Effector memory CD8-positive, alpha-beta T cell (primary cell): Measurements from ENCODE around the gene ADORA1.

Experiments used
- ATAC-seq: fragments of 150-1000 bp; cut with Tn5 transposase; replicated peaks from 2 replicates; pipeline ENCODE4 v1.10.0; 2021; ENCODE audit warnings: mild to moderate bottlenecking, moderate library complexity
- DNase-seq, 3 experiments: peaks; one replicate each; pipeline ENCODE4 v3.0.0; 2021
- H3K27ac Mint-ChIP-seq, 2 donors: one replicate each; pipeline ENCODE4 v1.8.0; 2022; ENCODE audit warnings: mild to moderate bottlenecking in 2 of 2, mixed read lengths in 2 of 2, moderate library complexity in 2 of 2
- H3K27me3 Mint-ChIP-seq, 2 donors: one replicate each; pipeline ENCODE4 v1.8.0; 2022; ENCODE audit warnings: mixed read lengths in 2 of 2
- H3K36me3 Mint-ChIP-seq: one replicate; pipeline ENCODE4 v1.8.0; 2022; ENCODE audit warnings: mild to moderate bottlenecking, moderate library complexity, mixed read lengths; ENCODE audit not compliant: insufficient read depth
- H3K4me1 Mint-ChIP-seq, 2 donors: one replicate each; pipeline ENCODE4 v1.8.0; 2022; ENCODE audit warnings: low read depth in 2 of 2, mixed read lengths in 2 of 2
- H3K4me3 Mint-ChIP-seq, 2 donors: one replicate each; pipeline ENCODE4 v1.8.0; 2022; ENCODE audit warnings: mild to moderate bottlenecking in 2 of 2, mixed read lengths in 2 of 2, moderate library complexity in 2 of 2
- H3K9me3 Mint-ChIP-seq, 2 donors: one replicate each; pipeline ENCODE4 v1.8.0; 2022; ENCODE audit warnings: mixed read lengths in 2 of 2

ADORA1 gene

DNA sequence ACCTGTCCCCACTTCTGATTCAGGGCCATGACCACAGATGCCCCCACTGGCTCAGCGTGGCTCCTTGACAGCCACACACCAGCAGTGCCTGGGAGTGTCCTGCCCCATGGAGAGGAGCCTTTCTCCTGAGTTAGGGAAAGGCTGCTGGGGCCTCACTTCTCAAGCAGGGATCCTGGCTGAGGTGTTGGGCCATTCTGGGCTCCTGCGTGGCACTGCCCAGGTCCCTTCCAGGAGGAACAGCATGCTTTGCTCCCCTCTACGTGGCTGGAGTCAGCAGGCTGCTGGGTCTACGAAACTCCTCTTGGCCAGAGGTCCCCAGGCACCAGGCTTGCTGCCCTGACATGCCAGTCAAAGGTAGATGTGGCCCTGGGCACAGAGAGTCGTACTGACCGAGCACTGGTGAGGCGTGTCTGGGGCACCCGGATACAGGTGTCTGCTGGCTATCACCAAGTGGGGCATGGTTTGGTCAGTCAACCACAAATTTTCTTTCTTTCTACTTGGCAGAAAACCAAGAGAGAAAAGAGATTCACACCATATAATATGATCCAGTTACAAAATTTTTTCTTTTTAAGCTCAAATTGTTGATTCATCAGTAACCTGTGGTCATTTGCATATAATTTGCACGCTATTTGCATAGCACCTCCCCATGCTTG is 4.1 kb downstream of the ADORA1 start:
- Mint-ChIP-seq H3K27me3 (peaks cover 51 to 74% of the 10 kb centered on the region in 2 donors), H3K4me1 (peaks cover 11 to 16% of the 10 kb centered on the region in 2 donors), H3K36me3 (no peaks in the 10 kb centered on the region), H3K27ac (no peak overlapping the region), H3K4me3 (no peak overlapping the region), H3K9me3 (no peaks in the 10 kb centered on the region)
- no peak for DNase-seq
- no peak for ATAC-seq

DNA sequence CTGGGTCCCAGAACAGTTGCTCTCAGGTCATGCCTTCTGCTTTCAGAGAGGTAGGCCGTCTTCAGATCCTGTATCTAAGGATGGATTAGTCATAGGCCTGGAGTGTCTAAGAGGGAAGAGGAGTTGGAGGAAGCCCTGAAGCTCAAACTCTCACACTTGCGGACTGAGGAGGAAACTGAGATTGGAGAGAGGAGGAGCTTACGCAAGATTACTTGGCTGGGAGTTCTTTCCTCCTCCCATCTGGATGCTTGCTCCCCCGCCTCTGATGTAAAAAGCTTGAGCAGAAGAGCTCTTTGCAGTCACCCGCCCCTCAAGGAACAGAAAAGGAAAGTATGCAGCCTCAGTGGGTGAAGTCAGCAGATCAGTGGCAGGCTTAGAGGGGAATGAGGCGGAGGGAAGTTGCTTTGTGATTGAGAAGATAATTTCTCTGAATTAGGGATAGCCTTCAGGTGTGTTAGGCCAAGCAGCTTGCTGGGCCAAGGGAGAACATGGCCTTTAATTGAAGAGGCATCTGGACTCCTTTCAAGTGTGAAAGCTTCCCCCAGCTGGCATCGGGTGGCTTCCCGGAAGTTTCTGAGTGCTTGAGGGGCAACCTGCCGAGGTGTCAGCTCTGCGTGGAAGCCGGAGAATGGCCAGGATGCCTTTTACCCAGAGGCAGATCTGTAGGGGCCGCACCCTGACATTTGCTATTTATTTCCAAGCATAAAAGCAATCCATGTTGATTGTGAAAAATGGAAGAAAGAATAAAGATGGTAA is 6.6 kb downstream of the ADORA1 start:
- Mint-ChIP-seq H3K4me1 (peaks cover 5% of the 10 kb centered on the region in 2 donors), H3K27me3 (peaks cover 34 to 57% of the 10 kb centered on the region in 2 donors), H3K9me3 (no peaks in the 10 kb centered on the region), H3K36me3 (no peaks in the 10 kb centered on the region), H3K27ac (no peak overlapping the region), H3K4me3 (no peak overlapping the region)
- DNase-seq = no peak
- ATAC-seq = no peak

DNA sequence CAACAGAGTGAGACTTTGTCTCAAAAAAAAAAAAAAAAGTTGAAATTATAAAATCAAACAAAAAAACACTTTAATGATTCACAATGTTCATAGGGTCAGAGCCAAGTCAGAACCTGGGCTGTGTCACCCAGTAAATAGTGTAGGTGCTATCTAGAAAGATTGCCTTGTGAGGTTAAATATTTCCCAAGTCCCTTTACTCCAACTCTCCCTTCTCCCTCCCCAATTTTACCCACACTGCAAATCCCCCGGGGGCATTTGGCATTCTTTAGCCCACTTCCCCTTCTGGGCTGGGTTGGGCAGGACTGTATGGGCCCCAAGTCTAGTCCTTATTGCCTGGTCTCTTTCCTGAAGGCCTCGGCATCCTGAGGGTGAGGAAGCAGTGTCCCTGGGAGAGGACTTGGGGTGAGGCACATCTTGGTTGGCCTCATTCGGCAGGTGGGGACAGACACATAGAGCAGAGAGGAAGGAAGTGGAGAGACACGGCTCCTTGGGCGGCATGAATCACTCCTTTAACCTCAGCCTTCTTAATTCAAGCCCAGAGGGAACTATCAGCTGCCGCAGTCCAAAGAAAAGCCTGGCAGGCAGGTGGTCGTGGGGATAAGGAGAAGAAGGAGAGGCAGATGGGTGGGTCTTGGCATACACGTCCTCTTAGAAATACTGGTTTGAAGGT is 8.2 kb downstream of the ADORA1 start:
- H3K27me3 Mint-ChIP-seq = peaks cover 20 to 41% of the 10 kb centered on the region in 2 donors
- H3K4me1 Mint-ChIP-seq = peaks cover 5% of the 10 kb centered on the region in 2 donors
- H3K4me3 Mint-ChIP-seq = no peak overlapping the region
- no peaks in the 10 kb centered on the region for H3K36me3 Mint-ChIP-seq
- H3K27ac Mint-ChIP-seq = no peak overlapping the region
- ATAC-seq (no peak), DNase-seq (no peak)
- H3K9me3 Mint-ChIP-seq = no peaks in the 10 kb centered on the region

DNA sequence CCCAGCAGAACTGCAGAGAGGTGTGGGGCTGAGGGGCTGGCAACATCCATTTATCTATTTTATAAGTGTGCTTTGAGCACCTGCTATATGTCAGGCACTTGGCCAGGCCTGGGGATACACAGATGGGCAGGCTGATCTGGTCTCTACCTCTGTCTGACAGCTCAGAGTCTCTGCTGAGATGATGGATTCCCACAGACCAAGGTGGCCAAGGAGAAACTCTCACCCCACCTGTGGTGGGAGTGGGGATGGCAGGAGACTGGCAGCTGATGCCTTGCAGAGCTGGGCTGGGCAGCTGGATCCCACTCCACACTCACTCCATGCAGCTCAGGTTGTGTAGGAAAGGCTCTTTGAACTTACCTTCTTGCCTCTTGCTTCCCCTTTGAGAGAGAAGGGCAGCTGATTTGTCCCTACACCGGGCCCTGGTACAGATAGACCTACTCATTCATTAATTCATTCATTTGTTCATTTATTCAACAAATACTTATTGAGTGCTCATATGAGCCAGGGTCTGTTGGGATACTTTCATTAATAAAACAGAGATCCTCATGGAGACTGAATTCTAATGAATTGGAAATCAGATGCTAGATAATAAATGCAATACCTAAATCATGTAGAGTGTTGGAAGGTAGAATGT is 9.0 kb downstream of the ADORA1 start:
- H3K27me3 Mint-ChIP-seq = peaks cover 16 to 37% of the 10 kb centered on the region in 2 donors
- no peak for DNase-seq
- no peak overlapping the region for H3K4me3 Mint-ChIP-seq
- peaks cover 5% of the 10 kb centered on the region in 2 donors for H3K4me1 Mint-ChIP-seq
- no peaks in the 10 kb centered on the region for H3K36me3 Mint-ChIP-seq
- no peak for ATAC-seq
- H3K27ac Mint-ChIP-seq = no peak overlapping the region
- H3K9me3 Mint-ChIP-seq = no peaks in the 10 kb centered on the region

DNA sequence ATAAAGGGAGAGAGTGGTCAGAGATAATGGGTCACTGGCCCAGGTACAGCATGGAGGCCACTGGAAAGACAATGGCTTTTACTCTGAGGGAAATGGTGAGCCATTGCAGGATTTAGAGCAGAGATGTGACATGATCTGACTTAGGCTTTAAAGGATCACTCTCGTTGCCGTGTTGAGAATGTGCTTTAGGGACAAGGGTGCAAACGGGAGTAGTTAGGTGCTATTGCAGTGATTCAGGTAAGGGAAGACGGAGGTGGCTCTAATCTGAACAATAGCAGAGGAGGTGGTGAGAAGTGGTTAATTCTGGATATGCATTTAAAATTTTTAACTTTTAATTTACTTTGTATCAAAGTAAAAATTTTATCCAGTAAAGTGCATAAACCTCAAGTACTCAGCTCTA is 9.8 kb downstream of the ADORA1 start:
- ATAC-seq (no peak), DNase-seq (no peak)
- Mint-ChIP-seq H3K27me3 (peaks cover 18 to 35% of the 10 kb centered on the region in 2 donors), H3K27ac (no peak overlapping the region), H3K4me1 (peaks cover 5% of the 10 kb centered on the region in 2 donors), H3K4me3 (no peak overlapping the region), H3K36me3 (no peaks in the 10 kb centered on the region), H3K9me3 (no peaks in the 10 kb centered on the region)

DNA sequence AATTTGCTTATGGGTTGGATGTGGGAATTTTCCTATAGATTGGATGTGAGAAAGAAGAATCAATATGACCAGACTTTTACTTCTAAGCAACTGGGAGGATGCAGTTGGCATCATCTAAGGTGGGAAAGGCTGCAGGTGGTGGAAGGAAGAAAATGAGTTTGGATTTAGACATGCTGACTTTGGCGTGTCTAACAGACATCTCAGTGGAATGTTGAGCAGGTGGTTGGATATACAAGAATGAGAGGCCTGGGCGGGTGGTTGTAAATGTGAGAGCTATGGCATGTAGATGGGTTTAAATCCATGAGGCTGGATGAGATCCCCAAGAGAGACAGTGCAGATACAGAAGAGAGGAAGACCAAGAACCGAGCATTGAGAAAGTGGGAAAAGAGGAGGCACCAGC is 10.5 kb downstream of the ADORA1 start:
- ATAC-seq = no peak
- no peak overlapping the region for H3K27ac Mint-ChIP-seq
- H3K4me3 Mint-ChIP-seq = no peak overlapping the region
- H3K4me1 Mint-ChIP-seq = peaks cover 5% of the 10 kb centered on the region in 2 donors
- H3K9me3 Mint-ChIP-seq = no peaks in the 10 kb centered on the region
- H3K36me3 Mint-ChIP-seq = no peaks in the 10 kb centered on the region
- H3K27me3 Mint-ChIP-seq = peaks cover 24 to 37% of the 10 kb centered on the region in 2 donors
- DNase-seq = no peak

DNA sequence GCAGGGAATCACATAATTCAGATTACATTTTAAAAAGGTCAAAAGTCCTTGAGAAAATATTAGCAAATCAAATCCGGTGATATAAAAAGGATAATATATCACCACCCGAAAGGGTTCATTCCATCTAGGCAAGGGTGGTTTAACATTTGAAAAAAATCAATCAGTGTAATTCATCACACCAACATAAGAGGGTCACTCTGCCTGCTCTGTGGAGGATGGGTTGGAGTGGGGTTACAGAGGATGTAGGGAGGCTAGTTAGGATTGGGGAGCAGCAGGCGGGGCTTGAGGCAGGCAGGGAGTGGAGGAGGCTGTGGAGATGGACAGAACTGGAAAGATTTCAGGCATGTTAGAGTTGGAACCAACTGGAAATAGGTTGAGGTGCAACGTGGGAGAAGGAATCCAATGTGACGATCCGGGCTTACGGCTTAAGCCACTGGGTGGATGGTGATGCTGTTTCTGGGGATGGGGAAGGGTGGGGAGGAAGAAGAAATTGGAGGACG is 12.5 kb downstream of the ADORA1 start:
- no peaks in the 10 kb centered on the region for H3K9me3 Mint-ChIP-seq
- H3K4me1 Mint-ChIP-seq = peaks cover 5% of the 10 kb centered on the region in 2 donors
- H3K27me3 Mint-ChIP-seq = peaks cover 24 to 39% of the 10 kb centered on the region in 2 donors
- H3K27ac Mint-ChIP-seq = no peak overlapping the region
- no peak overlapping the region for H3K4me3 Mint-ChIP-seq
- no peaks in the 10 kb centered on the region for H3K36me3 Mint-ChIP-seq
- no peak for DNase-seq
- ATAC-seq = no peak

DNA sequence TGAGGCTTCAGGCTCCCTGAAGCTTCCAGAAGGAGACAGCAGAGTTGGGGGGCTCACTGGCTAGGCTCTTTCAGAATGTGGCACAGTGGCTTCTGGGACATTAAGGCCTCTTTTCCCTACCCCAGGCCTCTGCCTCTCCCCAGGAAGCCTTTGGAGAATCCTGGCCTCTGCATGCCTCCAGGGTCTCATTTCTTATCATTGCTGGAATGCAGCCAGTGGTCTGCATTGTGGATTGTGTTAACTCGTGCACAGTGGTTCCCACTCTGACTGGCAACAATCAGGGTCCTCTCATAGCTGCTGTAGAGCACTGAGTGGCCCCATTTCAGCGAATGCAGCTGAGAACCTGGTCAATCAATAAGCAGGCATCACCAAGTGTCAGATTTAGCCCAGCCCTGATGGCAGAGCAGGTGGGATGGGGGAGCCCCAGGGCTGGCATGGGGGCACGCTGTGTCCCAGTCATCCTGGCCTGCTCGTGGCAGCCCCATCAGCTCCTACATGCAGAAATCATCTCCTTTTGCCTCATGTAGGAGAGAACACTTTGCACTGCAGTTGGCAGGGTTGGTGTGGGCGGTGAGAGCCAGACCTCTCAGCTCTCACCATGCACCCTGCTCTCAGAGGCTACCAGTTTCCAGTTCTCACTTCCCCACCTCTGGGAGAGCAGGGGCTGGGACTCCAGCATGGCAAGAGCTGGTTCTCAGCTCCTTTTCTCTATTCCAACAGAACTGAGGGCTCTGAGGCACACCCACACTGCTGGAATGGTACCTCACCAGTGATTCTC is 13.4 kb downstream of the ADORA1 start:
- Mint-ChIP-seq H3K36me3 (no peaks in the 10 kb centered on the region), H3K27ac (no peak overlapping the region), H3K27me3 (peaks cover 21 to 46% of the 10 kb centered on the region in 2 donors), H3K4me1 (peaks cover 2 to 3% of the 10 kb centered on the region in 2 donors), H3K4me3 (no peak overlapping the region), H3K9me3 (no peaks in the 10 kb centered on the region)
- no peak for DNase-seq
- ATAC-seq = no peak

DNA sequence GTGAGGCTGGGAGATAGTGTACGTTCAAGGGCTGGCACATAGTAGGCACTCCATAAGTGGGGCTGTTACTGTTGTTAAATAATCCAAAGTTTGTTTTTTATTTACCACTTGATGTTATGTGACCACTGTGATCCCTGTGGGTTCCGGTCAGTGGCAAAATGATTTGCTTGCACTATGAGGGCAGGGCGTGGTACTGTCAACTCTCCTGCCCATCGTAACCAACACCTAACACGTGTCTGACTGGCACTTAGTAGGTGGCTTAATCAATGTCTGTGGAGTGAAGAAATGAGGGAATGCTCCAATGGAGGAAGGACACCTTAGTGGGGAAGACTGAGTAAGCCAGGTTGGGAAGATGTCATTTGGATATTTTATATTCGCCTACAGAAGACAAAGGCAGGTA is 14.6 kb downstream of the ADORA1 start:
- DNase-seq = no peak
- Mint-ChIP-seq H3K27me3 (peaks cover 13 to 35% of the 10 kb centered on the region in 2 donors), H3K4me1 (no peaks in the 10 kb centered on the region), H3K36me3 (no peaks in the 10 kb centered on the region), H3K27ac (no peak overlapping the region), H3K9me3 (no peaks in the 10 kb centered on the region), H3K4me3 (no peak overlapping the region)
- ATAC-seq = no peak

DNA sequence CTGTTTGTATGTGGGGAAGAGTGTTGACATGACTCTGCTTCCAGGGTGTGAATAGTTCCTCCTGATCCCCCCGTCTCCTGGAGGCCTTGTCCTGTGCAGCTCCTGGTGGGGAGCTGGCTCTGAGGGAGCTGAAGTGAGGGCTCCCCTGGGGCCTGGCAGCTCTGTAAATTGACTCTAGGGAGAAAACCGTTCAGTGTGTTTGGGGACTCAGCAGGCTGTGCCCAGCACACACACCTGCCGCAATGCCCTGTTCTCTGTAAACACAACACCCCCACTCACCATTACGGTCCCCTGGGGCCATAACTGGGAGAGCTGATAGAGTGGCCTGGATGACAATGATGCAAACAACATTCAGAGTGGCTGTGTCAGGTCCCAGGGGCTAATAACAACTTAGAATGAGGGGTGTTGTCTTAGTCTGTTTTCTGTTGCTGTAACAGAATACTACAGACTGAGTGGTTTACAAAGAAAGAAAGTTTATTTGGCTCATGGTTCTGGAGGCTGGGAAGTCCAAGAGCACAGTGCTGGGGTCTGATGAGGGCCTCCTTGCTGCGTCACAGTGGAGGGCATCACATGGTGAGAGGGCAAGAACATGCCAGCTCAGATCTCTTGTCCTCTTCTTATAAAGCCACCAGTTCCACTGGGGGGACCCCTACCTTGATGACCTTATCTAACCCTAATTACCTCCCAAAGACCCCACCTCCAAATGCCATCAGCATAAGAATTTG is 15.3 kb downstream of the ADORA1 start:
- H3K9me3 Mint-ChIP-seq = no peaks in the 10 kb centered on the region
- peaks cover 3% of the 10 kb centered on the region for H3K36me3 Mint-ChIP-seq
- ATAC-seq = no peak
- H3K4me3 Mint-ChIP-seq = no peak overlapping the region
- DNase-seq = no peak
- H3K27ac Mint-ChIP-seq = no peak overlapping the region
- no peaks in the 10 kb centered on the region for H3K4me1 Mint-ChIP-seq
- peaks cover 10 to 31% of the 10 kb centered on the region in 2 donors for H3K27me3 Mint-ChIP-seq

DNA sequence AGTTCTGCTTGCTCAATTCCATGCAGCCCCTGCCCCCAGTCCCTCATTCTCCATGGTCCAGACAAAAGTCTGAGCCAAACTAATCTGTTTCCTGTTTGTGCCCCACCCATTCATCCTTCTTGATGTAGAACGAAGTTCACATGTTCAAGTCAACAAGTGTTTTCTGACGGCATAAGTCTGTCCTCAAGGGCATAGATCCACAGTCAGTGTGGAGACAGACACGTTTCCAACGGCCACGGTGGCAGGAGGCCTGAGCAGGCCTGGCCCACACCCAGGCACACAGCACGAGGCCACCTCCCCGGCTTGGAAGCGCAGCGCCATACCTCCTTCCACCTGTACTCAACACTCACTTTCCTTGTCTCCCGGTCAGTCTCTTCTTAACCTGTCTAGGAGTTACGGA is 16.1 kb downstream of the ADORA1 start:
- Mint-ChIP-seq H3K36me3 (peaks cover 3% of the 10 kb centered on the region), H3K4me1 (no peaks in the 10 kb centered on the region), H3K27ac (no peak overlapping the region), H3K4me3 (no peak overlapping the region), H3K9me3 (no peaks in the 10 kb centered on the region), H3K27me3 (peaks cover 10 to 31% of the 10 kb centered on the region in 2 donors)
- ATAC-seq (no peak), DNase-seq (no peak)

DNA sequence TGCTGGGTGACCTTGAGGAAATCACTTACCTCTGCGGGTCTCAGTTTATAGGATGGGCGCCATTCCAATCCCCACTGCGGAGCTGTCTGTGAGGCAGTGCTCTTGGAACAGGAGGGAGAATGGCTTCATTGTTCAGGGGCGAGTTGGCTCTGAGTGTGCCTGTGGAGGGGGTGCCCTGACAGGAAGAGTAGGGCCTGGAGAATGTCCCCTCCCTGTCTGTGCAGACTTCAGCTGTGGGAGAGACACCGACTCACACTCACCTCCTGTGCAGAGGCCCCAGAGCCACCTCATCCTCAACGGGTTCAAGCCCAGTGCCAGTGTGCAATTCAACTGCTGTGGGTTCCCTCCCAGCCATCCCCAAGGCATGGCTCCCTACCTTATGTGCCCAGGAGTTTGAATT is 17.1 kb downstream of the ADORA1 start:
- ATAC-seq (no peak), DNase-seq (no peak)
- Mint-ChIP-seq H3K4me3 (no peak overlapping the region), H3K27me3 (peaks cover 10 to 42% of the 10 kb centered on the region in 2 donors), H3K36me3 (peaks cover 3% of the 10 kb centered on the region), H3K27ac (no peak overlapping the region), H3K9me3 (no peaks in the 10 kb centered on the region), H3K4me1 (no peaks in the 10 kb centered on the region)
